Activated T-cell treated with anti-CD3 and anti-CD28 coated beads, Interleukin-2, amount 50 U/mL, for 48 hours (primary cell): ENCODE data around the gene MPHOSPH9.
A peak's percentile ranks its signal among the peaks of the same experiment; 100 is the strongest.

Experiments
- DNase-seq, 2 experiments: peaks; one replicate each; pipeline ENCODE4 v3.0.0-alpha.2; 2020

MPHOSPH9 gene

DNA sequence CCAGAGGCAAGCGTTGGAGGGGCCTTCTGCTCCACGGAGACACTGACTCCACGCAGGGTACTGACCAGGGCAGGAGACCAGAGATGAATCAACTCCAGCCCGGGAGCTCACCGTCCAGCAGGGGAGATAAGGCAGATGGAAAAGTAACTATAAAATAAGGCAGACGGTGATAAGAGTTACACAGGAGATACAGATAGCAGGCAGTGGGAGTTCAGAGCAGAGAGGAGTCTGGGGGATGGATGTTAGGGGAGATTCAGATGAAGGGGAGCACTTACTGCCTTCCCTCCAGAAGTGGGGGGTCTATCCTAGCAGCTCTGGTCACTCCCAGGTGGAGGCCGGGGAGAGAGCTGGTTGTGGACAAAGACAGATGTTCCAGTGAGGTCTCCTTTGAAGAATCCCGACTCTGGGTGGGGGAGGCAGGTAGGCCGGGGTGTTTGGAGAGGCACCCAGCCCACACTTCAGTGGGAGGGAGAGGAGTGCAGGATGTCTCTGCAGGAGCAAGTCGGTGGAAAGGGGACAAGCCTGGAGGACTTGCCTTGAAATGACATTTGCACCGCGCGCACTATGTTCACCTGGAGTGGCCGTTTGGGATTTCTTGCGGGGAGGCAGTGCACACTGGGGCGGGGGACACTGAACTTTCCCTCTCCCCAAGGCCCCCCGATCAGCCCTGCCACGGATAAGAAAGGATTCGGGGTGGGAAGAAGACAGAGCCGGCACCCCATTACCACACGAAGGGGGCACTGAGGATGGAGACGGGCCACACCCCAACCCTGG lies 83.3 kb downstream of the MPHOSPH9 start:
- peak; percentile 25 to 30 for DNase-seq

DNA sequence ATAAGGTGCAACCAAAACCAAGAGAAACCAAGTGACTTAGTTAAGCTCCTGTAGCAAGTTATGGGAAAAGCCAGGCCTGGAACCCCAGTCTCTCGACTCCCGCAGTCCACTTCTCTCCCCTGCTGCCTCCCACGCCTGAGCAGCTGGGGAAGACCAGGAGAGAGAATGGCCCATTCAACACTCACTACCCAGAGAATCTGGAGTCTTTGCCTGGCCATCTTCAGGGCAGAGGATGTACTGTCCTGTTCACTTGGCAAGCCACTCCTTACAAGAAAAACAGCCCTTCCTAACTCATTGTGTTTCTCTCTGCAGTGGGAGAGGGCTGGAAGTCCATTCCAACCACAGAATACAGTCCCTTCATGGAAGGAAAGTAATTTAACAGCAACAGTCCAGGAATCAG lies 83.9 kb downstream of the MPHOSPH9 start:
- DNase-seq, result peak in 1 of 2 experiments; percentile 19

DNA sequence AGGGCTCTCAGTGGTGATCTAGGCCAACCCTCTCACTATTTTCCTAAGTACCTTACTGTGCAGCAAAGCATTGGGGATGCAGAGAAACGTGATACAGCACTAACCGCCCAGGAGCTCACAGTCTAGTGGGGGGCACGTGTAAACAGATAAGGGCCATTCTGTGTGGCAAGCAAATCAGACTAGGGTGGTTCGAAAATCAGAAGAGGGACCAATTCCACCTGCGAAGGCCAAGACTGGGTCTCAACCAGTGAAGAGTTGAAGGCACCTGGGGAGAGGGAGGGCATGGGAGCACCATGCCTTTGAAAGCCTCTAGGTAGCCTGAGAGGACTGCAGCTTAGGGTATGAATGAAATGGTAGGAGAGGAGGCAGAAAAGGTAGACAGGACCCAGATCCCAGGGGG lies 84.3 kb downstream of the MPHOSPH9 start:
- peak in 1 of 2 experiments; percentile 15 for DNase-seq

DNA sequence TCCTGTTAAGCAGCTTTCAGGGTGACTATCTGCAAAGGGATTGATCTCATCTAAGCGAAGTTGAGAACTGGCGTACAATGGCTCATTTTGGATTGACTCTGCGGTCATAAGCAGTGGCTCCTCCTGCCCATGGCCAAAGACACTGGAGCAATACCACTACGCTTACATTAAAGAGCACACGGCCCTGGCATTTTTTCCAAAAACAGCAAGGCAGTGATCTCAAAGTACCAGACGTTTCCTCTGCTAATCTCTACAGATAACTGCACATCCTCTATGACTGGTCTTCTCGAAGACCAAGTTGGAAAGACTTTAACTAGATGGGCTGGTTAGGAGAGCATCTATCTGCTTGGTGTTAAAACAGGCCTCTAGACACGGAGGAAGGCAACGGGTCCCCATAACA lies 84.7 kb downstream of the MPHOSPH9 start:
- no peak for DNase-seq

DNA sequence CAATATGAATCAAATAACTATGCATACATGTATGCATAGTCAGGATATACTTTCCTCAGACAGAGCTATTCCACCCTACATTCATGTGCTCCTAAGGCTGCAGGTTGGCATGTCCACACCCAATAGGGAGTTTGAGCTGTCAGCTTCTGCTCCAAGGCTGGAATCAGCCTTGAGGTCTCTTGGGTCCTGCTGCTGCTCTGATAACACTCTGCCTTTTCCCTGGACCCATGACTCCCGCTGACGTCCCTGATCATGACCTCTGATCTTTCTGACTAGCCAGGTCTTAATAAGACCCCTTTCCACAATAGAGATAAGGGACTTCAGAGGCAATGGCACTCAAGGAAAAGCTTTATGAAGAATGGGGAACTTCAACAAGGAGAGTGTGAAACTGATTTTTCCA lies 87.7 kb downstream of the MPHOSPH9 start:
- no peak for DNase-seq

DNA sequence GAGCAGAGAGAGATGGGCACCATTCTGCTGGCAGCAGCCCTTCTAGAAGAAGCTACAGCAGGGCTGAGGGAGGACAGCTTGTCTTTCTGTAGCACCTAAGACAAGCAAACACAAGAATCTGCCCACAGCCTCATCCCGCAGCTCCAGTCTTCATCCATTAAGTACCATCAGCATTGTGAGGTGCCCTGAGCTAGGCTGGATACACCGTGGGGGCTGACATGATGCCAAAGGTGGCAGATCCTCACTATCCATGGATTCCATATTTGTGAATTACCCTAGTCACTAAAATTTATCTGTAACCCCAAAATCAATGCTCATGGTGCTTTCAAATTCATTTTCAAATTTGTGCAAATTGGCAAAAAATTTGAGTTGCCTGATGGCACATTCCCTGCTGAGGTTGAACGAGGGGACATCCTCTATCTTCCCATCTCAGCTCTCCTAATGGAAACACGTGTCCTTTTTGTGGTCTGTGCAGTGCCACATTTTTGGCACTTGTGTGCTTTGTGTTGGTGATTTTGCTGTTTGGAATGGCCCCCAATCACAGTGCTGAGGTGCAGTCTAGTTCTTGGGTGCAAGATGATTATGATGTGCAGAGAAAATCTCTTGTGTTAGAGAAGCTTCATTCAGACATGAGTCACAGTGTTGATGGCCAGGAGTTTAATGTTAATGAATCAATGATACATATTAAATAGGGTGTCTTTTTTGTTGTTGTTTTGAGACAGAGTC lies 89.0 kb downstream of the MPHOSPH9 start:
- no peak for DNase-seq

DNA sequence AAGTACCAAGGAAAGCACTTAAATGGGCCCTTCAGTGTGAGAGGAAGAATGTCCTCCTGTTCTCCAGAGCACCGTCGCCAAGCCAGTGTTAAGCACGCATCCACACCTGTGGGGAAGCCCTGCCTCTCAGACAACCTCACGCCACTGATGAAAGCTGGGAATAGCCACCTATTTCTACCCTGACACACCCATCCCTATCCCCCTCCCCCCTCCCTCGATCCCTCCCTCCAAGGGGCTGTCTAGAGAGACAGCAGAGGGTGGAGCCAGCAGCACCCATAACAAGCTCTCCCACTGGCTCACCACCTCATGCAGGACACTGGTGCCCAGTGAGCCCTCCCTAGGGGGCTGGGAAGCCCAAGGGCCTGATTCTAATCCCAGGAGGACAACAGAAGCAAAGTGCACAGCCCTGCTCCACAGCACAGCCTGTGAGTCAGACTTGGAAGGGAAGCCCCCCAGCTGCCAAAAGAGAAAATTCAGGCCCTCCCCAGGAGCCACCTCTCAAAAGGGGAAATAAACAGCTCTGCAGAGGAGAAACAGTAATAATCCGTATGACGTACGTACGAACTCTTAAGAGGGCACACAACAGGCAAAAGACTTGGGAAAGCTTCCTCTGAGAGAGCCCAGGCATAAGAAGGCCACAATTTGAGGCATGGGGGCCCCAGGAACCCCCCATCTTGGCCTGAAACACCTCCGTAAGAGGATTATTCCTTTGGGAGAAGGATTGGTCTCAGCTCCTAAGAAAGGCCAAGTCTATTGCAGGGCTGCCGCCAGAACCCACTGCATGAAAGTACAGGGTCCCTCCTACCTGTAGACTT lies 89.8 kb downstream of the MPHOSPH9 start:
- DNase-seq, result no peak

DNA sequence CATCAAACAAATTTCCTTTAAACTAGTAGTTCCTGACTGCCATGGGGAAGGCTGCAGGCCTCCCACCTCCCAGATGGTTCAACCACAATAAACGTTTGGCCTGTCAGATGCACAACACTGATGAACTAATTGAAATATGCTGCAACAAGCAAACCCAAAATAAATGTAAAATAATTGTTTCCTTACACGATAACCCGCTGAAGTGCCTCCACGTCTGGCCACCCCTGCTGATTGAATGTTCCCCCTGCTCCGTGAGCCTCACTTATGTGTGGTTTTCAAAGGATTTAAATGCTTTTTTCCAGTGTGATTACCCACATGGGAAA lies 90.5 kb downstream of the MPHOSPH9 start:
- DNase-seq, result no peak

DNA sequence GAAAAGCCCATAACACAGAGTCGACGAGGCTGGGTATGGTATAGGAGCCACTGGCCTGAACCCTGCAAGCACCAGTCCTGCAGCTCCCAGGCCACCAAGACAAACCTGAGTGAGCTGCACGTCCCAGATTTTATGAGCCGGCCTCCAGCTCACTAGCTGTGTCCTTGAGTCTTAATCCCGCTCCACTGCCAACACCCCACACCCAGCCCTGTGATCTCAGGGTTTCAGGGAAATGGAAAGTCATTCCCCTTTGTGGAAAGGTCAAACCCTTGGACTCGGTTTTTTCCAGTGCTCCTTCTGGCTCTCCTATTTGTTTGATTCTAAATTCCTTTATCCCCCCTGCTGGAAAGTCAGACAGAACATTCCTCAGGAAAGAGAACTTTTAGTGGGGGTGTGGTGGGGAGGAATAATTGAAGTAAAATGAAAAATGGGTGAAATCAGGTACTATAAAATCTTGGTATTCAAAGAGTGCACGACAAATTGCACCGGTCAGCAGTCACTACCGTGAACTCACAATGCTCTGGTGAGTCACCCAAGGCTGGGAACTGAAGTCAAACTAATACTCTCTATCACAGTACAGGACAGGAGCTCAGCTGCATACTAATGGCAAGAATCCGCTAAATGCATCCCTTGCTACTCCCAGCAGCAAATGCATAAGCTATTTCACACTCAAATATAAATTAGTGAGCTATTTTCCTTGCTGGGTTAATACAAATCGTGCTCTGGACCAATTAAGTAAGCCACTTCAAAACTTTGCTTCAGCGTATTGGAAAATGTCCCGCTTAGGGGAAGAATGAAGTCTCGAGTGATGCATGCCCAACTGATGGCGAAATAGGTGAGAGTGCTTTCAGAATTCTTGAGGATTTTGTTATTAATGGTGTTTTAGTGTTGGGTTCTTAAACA lies 91.1 kb downstream of the MPHOSPH9 start:
- DNase-seq, result no peak

DNA sequence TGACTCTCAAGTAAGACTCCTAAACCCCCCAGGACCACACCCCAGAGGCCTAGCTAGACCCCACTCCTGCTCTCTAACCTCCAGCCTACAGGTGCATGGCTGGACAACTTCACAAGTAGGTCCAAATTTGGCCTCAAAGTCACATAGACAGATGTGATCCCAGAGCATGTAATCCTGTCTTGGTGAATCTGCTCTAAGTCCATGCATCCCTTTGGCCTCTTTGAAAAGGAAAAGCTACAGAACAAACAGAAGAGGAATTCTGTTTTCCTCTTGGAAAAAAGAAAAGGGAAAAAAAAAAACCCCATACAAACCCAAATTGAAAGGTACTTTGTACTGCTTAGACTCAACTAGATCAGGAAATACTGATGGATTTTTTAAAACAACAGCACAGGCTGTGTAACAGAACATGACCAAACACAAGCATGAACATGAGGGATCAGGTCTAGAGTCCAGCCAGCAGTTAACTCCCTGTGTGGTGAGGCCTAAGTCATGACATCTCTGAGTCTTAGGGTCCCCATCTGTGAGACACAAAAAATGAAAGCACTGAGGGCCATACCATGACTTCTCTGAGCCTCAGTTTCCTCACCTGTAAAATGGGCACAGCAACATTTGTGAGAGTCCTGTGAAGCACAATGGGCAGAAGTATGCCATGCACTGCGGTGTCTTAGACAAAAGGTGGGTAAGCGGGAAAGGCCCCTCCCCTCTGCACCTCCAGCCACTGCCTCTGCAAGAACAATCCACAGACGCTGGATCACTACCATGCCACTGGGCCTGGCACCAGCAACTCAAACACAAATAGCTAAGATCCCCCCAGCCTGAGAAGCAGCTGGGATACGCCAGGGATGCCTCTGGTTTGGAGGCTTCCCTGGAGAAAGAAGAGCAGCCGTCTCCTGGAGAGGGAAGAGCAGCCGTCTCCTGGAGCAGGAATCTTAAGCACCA lies 92.0 kb downstream of the MPHOSPH9 start:
- peak in 1 of 2 experiments; percentile 4 for DNase-seq

DNA sequence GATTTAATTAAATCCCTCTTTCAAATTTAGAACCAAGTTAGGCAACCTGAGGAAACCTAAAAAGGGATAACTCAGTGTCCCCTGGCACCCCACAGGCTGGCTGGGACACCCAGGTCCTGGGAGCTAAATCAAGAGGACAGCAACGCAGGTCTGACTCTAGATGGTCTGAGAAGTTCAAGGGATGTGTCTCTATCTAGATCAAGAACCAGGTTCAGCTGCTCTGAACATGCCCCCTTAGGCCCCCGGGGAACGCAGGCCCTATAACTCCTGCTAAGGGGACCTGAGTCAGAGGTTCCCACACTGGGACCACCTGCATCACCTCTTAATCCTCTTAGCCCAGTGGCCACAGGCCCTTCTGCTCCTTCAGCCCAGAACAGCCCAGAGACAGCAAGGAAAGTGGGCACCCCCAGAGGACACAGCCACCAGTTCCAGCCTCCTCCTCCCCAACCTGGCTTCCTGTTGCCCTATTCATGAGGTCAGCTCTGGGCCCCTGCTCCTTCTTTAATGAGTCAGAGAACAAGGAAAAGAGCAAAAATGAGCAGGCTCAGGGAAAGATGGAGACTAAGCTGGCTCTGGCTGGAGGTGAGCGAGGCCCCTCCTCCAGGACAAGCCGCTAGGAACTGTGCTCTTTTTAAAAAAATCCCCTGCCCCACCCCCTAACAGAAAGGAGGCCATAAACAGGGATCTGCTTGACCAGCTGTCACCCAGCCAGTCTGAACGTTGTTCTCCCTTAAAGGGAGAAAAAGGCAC lies 92.8 kb downstream of the MPHOSPH9 start:
- no peak for DNase-seq

DNA sequence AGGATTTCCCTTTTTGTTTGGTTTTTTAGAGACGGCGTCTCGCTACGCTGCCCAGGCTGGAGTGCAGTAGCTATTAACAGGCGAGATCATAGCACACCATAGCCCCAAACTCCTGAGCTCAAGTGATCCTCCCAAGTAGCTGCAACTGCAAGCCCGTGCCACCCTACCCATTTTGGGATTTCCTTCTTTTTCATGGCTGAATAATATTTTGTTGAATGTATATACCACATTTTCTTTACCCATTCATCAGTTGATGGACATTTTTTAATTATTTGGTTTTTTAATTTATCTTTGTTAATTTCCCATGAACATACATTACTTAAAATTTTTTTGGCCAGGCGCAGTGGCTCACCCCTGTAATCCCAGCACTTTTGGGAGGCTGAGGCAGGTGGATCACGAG lies 97.3 kb downstream of the MPHOSPH9 start:
- DNase-seq, result no peak

DNA sequence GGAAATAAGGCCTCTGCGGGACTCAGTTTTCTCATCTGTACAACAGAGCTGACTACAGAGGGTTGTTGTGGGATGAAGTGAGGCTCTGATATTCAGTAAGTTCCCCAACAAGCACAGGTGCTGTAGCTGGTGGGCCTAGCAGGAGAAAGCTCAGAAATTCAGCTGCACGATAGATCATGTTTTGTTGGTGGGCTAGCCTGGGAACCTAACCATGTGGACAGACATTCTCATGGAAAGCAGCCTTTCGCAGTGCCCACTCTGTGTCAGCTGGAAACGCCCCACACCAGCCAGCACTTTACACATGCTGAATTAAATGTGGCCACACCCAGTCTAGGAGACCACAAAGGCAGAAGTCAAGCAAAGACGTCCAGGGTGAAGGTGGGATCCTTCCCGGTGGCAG lies 98.1 kb downstream of the MPHOSPH9 start:
- no peak for DNase-seq

DNA sequence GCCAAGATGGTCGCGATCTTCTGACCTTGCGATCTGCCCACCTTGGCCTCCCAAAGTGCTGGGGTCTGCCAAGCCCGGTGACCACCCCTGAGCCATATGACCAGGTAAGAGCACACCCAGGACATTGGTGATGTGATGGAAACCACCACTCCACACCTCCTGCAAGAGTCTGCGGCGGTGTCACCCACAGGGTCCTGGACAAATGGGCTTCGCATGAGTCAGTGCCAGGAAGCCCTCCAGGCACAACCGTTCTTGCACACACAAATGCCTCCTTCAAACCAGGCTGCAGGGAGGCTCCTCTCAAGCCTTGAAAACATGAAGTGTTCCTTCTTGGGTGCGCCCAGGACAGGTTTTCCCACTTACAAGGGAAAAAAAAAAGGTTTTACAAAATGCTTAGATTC lies 98.7 kb downstream of the MPHOSPH9 start:
- no peak for DNase-seq

DNA sequence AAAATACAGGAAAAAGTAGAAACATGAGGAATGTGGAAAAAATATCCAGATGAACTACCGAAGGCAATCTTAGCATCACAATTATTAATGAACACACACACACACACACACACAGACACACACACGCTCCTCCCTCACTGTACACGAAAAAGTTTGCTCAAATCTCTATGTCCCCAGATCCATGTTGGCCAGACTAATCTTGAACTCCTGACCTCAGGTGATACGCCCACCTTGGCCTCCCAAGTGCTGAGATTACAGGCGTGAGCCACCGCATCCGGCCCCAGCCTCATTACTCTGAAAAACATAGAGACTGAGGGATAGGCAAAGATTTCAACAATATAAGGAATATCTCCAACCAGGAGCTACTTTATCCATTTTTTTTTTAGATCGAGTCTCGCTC lies 99.2 kb downstream of the MPHOSPH9 start:
- no peak for DNase-seq

DNA sequence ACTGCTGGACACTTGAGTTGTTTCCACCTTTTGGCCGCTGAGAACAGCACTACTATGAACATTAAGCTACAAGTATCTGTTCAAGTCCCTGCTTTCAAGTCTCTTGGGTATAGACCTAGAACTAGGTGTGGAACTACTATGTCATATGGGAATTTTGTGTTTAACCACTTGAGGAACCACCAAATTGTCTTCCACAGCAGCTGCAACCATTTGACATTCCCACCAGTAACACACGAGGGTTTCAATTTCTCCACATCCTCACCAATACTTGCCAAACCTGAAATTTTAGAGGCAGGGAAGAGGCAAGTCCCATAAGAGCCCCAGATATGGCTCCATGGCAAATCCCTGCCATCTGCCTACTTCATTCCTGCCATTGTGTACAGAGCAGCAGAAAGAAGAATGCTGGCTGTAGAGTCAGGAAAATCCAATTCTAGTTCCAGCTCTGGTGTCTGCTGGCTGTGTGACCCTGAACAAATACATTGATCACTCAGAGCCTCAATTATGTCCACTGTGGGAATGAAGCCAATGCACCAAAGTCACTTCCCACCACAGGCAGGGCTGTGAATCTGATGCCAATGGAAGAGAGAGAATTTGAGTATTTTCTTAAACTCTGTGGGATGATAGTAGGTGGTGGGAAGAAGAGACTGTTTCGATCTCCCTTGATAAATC lies 99.9 kb downstream of the MPHOSPH9 start:
- no peak for DNase-seq

DNA sequence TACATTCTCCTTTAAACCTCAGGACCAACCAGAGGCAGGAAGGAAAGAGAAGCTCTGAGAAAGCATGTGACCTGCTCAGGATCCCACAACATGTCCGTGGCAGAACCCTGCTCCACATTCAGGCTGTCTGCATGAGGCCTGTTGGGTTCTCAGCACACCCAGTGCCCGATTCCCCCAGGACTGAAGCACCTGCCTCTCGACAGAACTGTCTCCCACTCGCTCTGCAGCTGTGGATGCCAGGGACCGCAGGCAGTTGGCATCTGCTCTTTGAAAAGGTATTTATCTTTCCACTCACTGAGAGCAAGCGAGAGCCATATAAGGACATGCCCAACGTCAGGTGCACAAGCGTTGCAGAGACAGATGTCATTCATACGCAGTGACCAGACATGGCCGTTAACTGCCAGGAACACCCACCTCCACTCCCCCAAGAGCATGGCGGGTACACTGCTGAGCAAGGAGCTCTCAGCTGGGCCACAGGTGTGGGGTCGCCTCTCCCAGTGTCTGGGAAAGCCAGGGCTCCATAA lies 101.0 kb downstream of the MPHOSPH9 start:
- DNase-seq, result peak; percentile 48 to 50

DNA sequence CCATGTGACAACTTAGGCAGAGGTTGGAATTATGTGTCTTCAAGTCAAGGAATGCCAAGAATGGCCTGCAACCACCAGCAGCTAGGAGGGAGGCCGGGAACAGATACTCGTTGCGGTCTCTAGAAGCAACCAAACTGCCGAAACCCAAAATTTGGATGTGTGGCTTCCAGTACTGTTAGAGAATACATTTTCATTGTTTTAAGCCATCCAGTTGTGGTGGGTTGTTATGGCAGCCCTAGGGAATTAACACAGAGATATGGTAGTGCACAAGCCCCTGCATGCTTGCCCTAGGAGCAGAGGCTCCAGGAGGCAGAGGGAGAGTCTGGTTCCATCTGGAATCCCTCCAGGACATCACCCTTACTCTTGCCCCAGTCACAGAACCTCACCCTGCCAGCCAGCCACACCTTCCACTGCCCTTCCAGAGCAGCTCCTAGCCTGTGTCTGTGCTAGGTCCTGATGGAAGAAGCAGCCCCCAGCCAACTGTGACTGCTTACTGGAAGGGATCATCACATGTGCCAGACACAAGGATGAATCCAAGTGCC lies 101.6 kb downstream of the MPHOSPH9 start:
- no peak for DNase-seq

DNA sequence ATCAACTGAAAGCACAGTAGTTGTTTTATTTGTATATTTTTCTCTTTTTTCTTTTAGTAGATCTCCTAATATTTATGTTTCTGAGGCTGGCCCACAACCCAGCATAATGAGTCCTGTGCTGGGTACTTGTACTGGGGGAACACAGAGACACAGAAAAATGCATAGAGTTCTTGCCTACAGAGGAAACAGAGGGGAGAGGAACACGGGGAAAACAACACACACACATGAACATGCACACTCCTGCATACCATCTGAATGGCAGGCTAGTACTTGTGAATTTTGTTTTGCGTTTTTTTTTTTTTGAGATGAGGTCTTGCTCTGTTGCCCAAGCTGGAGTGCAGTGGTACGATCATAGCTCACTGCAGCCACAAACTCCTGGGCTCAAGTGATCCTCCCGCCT lies 103.3 kb downstream of the MPHOSPH9 start:
- no peak for DNase-seq

DNA sequence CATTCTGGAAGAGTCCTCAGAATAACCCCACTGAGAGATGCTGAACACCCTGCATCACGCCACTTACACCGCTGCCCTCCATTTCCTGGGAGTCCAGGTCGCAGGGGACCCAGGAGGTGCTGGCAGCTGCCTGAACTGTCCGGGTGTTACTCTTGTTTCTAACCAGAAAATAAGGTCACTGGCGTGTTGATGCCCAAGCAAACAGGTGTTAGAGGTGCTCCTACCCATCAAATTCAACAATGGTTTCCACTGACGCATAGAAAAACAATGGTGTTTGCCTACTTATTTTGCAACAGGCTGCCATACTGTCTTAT lies 105.8 kb downstream of the MPHOSPH9 start:
- no peak for DNase-seq
